HEK293 (cell line): ENCODE data around the gene DHX16.
A peak's percentile ranks its signal among the peaks of the same experiment; 100 is the strongest.

Source experiments
- ELK4 ChIP-seq: IDR thresholded peaks from 2 replicates; pipeline ENCODE4 v1.6.1; 2011; ENCODE audit warnings: mild to moderate bottlenecking, low read depth, low read length, borderline replicate concordance
- HOXA7 ChIP-seq: sonication (generic); formaldehyde crosslinking; IDR thresholded peaks from 2 replicates; pipeline ENCODE4 v1.8.1; 2022; ENCODE audit warnings: missing genetic modification reagents, borderline replicate concordance
- ZBTB11 ChIP-seq: fragments of 450-650 bp; formaldehyde crosslinking; conservative IDR thresholded peaks from 2 replicates; pipeline ENCODE4 v1.5.1; 2016; ENCODE audit warnings: low read depth, missing biosample characterization, missing genetic modification characterization
- ZBTB8A ChIP-seq: fragments of 450-650 bp; formaldehyde crosslinking; IDR thresholded peaks from 2 replicates; pipeline ENCODE4 v1.5.1; 2016; ENCODE audit warnings: missing biosample characterization, missing genetic modification characterization
- ZEB2 ChIP-seq: fragments of 450-650 bp; formaldehyde crosslinking; IDR thresholded peaks from 2 replicates; pipeline ENCODE4 v1.5.1; 2016; ENCODE audit warnings: missing biosample characterization, missing genetic modification characterization
- ZNF140 ChIP-seq: fragments of 450-650 bp; formaldehyde crosslinking; IDR thresholded peaks from 2 replicates; pipeline ENCODE4 v1.5.1; 2016; ENCODE audit warnings: missing biosample characterization, missing genetic modification characterization
- ZNF148 ChIP-seq: fragments of 450-650 bp; formaldehyde crosslinking; IDR thresholded peaks from 2 replicates; pipeline ENCODE4 v1.5.0; 2017; ENCODE audit warnings: missing biosample characterization, missing genetic modification characterization, borderline replicate concordance
- ZNF16 ChIP-seq: fragments of 450-650 bp; formaldehyde crosslinking; IDR thresholded peaks from 2 replicates; pipeline ENCODE4 v1.5.1; 2016; ENCODE audit warnings: low read depth, missing biosample characterization, missing genetic modification characterization
- ZNF223 ChIP-seq: fragments of 450-650 bp; formaldehyde crosslinking; IDR thresholded peaks from 2 replicates; pipeline ENCODE4 v1.5.1; 2016; ENCODE audit warnings: missing biosample characterization, missing genetic modification characterization
- ZNF518A ChIP-seq: fragments of 450-650 bp; formaldehyde crosslinking; conservative IDR thresholded peaks from 2 replicates; pipeline ENCODE4 v1.5.1; 2016; ENCODE audit warnings: low read depth, missing biosample characterization, missing genetic modification characterization
- ZNF629 ChIP-seq: fragments of 450-650 bp; formaldehyde crosslinking; IDR thresholded peaks from 2 replicates; pipeline ENCODE4 v1.5.1; 2017; ENCODE audit warnings: missing biosample characterization, missing genetic modification characterization
- ZNF776 ChIP-seq: fragments of 450-650 bp; formaldehyde crosslinking; IDR thresholded peaks from 2 replicates; pipeline ENCODE4 v1.5.0; 2017; ENCODE audit warnings: missing biosample characterization, missing genetic modification characterization, borderline replicate concordance
- ZNF837 ChIP-seq: fragments of 450-650 bp; formaldehyde crosslinking; IDR thresholded peaks from 2 replicates; pipeline ENCODE4 v1.5.1; 2016; ENCODE audit warnings: missing biosample characterization, missing genetic modification characterization
- TF ChIP-seq, protein P1 (sequence below): fragments of 450-650 bp; formaldehyde crosslinking; optimal IDR thresholded peaks from 2 replicates; pipeline ENCODE3; 2016; ENCODE audit warnings: missing biosample characterization, mild to moderate bottlenecking, missing genetic modification characterization
- TF ChIP-seq, protein P2 (sequence below): fragments of 450-650 bp; formaldehyde crosslinking; IDR thresholded peaks from 2 replicates; pipeline ENCODE4 v1.5.1; 2016; ENCODE audit warnings: missing biosample characterization, missing genetic modification characterization, borderline replicate concordance
- TF ChIP-seq, protein P3 (sequence below): fragments of 450-650 bp; formaldehyde crosslinking; IDR thresholded peaks from 2 replicates; pipeline ENCODE4 v1.5.1; 2016; ENCODE audit warnings: missing biosample characterization, missing genetic modification characterization

Gene DHX16

GRCh38 chr6:30682143-30683117 lies 9.6 kb upstream of the DHX16 start (continued):
- TF ChIP-seq, protein P1, sequence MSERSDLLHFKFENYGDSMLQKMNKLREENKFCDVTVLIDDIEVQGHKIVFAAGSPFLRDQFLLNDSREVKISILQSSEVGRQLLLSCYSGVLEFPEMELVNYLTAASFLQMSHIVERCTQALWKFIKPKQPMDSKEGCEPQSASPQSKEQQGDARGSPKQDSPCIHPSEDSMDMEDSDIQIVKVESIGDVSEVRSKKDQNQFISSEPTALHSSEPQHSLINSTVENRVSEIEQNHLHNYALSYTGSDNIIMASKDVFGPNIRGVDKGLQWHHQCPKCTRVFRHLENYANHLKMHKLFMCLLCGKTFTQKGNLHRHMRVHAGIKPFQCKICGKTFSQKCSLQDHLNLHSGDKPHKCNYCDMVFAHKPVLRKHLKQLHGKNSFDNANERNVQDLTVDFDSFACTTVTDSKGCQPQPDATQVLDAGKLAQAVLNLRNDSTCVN (tag by site-specific recombination), result no peak
- TF ChIP-seq ZEB2 (tag by site-specific recombination), result 0 out of 2 replicates have a peak, but pooled peaks have one; percentile 27
- no peak for TF ChIP-seq ZNF148 (tag by site-specific recombination)
- TF ChIP-seq, protein P2, sequence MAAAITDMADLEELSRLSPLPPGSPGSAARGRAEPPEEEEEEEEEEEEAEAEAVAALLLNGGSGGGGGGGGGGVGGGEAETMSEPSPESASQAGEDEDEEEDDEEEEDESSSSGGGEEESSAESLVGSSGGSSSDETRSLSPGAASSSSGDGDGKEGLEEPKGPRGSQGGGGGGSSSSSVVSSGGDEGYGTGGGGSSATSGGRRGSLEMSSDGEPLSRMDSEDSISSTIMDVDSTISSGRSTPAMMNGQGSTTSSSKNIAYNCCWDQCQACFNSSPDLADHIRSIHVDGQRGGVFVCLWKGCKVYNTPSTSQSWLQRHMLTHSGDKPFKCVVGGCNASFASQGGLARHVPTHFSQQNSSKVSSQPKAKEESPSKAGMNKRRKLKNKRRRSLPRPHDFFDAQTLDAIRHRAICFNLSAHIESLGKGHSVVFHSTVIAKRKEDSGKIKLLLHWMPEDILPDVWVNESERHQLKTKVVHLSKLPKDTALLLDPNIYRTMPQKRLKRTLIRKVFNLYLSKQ, result no peak
- TF ChIP-seq, protein P3, sequence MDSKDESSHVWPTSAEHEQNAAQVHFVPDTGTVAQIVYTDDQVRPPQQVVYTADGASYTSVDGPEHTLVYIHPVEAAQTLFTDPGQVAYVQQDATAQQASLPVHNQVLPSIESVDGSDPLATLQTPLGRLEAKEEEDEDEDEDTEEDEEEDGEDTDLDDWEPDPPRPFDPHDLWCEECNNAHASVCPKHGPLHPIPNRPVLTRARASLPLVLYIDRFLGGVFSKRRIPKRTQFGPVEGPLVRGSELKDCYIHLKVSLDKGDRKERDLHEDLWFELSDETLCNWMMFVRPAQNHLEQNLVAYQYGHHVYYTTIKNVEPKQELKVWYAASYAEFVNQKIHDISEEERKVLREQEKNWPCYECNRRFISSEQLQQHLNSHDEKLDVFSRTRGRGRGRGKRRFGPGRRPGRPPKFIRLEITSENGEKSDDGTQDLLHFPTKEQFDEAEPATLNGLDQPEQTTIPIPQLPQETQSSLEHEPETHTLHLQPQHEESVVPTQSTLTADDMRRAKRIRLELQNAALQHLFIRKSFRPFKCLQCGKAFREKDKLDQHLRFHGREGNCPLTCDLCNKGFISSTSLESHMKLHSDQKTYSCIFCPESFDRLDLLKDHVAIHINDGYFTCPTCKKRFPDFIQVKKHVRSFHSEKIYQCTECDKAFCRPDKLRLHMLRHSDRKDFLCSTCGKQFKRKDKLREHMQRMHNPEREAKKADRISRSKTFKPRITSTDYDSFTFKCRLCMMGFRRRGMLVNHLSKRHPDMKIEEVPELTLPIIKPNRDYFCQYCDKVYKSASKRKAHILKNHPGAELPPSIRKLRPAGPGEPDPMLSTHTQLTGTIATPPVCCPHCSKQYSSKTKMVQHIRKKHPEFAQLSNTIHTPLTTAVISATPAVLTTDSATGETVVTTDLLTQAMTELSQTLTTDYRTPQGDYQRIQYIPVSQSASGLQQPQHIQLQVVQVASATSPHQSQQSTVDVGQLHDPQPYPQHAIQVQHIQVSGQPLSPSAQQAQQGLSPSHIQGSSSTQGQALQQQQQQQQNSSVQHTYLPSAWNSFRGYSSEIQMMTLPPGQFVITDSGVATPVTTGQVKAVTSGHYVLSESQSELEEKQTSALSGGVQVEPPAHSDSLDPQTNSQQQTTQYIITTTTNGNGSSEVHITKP, result peak; percentile 87
- TF ChIP-seq HOXA7 (CRISPR knock-in tag), result no peak
- TF ChIP-seq ZNF629 (tag by site-specific recombination), result peak; percentile 6; the same call in 1 of the 2 replicates
- no peak for TF ChIP-seq ZNF837 (tag by site-specific recombination)
- TF ChIP-seq ZBTB11 (tag by site-specific recombination), result peak; percentile 68
- TF ChIP-seq ZNF223, result no peak
- no peak for TF ChIP-seq ZNF140 (tag by site-specific recombination)
- 0 out of 2 replicates have a peak, but pooled peaks have one; percentile 57 for TF ChIP-seq ZNF518A (tag by site-specific recombination)
- no peak for TF ChIP-seq ELK4
- TF ChIP-seq ZBTB8A (tag by site-specific recombination), result peak; percentile 81
- no peak for TF ChIP-seq ZNF776 (tag by site-specific recombination)
- TF ChIP-seq ZNF16 (tag by site-specific recombination), result no peak
